Fibroblast of skin of scalp (primary cell): ENCODE measurements around the gene LIN7A.
"Not testable (repeated sequence)": the region's sequence is repeated elsewhere in the genome, so short reads cannot be mapped to it uniquely, and the experiment has no call there.

Source experiments
- DNase-seq: peaks from one replicate; pipeline ENCODE4 v3.0.0-alpha.2; 2013

LIN7A gene

GRCh38 chr12:80807640-80808288 is 130.0 kb downstream of the LIN7A start:
- no peak for DNase-seq

DNA sequence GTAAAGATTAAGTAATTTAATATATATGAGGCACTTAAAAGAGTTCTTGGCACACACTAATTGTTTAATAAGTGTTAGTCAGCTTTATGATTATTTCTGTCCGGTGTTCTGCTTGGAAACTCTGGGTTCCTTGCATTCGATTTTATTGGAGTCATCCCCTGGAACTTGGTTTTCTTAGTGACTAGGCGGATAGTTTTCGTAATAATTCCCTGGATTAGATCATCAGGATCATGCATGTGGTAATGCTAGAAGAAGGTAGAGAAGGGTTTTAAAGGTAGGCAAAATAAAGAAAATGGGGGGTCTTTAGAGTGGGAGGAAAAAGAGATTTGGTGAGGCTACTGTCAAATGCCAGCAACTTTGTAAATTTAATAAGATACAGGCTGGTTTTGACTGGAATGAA is 132.6 kb downstream of the LIN7A start:
- DNase-seq, result no peak

DNA sequence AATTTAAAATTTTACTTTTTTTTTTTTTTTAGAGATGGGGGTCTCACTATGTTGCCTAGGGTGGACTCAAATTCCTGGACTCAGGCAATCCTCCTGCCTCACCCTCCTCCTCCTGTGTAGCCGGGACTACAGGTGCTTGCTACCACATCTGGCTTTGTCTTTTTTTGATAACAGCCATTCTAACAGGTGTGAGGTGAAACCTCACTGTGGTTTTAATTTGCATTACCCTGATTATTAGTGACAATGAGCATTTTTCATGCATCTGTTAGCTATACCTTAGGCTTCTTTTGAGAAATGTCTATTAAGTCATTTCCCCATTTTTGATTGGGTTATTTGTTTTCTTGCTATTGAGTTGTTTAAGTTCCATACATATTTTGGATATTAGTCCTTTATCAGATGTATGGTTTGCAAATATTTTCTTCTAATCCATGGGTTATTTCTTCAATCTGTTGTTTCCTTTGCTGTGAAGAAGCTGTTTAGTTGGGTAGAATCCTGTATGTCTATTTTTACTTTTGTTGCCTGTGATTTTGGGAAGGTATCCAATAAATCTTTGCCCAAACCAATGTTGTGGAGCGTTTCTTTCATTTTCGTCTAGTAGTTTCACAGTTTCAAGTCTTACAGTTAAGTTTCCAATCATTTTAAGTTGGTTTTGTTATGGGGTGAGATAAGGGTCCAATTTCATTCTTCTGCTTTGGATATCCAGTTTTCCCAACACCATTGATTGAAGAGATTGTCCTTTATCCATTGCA is 134.9 kb downstream of the LIN7A start:
- DNase-seq, result no peak

DNA sequence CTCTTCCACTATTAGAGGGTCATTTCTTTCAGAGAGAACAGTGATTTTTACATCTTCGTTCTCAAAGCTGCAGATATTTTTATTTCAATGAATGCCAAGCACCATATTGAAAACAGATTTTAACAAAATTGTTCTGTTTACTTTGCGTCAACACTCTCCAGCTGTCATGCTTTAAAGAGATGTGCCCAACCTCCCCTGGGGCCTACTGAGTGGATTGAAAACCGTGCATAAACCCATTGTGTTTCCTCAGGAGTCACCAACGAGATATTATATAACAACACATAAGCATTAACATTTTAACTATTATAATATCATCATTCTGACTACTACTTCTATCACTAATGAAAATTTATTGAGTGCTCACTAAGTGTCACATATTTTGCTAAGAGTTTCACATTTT is 139.5 kb downstream of the LIN7A start:
- no peak for DNase-seq

DNA sequence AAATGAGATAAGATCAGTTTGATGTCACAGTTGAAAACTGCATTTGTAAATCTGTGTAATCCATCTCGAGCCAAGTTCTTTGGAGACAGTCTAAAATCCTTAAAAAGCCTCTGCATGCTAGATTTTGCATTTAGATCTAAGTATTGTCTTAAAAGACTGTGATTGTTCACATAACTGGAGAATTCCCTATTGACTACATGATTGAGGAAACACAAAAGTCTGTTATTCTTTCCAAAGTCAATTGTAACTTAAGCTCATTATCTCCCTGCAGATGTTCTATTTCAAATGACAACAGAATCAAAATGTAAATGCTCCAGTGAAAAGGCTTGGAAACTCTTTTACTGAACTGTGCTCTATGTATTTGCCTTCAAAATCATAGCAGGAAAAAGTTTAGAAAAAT is 143.2 kb downstream of the LIN7A start:
- no peak for DNase-seq

DNA sequence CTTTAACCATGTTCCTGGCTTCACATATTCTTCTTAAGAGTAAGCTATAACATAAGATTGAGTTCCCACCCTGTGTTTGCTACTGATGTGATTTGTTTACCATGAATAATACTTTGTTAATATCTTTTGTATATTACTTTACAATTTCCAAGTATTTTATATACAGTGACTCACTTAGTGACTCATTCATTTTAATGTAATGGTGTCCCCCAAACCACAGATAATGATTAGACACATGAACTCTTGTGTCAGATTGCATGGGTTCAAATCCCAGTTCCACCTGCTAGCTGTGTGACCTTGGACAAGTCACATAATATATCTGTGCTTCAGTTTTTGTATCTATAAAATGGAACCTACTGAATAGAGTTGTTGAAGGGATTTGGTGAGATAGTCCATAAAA is 144.9 kb downstream of the LIN7A start:
- DNase-seq, result no peak

GRCh38 chr12:80791863-80792262 is 145.9 kb downstream of the LIN7A start:
- DNase-seq, result no peak

DNA sequence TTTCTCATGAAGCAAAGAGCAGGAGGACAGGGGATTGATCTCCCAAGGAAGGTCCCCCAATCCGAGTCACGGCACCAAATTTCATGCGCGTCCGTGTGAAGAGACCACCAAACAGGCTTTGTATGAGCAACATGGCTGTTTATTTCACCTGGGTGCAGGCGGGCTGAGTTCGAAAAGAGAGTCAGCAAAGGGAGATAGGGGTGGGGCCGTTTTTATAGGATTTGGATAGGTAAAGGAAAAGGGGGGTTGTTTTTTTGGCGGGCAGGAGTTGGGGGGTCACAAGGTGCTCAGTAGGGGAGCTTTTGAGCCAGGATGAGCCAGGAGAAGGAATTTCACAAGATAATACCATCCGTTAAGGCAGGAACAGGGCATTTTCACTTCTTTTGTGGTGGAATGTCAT is 149.3 kb downstream of the LIN7A start:
- not testable (repeated sequence) for DNase-seq

DNA sequence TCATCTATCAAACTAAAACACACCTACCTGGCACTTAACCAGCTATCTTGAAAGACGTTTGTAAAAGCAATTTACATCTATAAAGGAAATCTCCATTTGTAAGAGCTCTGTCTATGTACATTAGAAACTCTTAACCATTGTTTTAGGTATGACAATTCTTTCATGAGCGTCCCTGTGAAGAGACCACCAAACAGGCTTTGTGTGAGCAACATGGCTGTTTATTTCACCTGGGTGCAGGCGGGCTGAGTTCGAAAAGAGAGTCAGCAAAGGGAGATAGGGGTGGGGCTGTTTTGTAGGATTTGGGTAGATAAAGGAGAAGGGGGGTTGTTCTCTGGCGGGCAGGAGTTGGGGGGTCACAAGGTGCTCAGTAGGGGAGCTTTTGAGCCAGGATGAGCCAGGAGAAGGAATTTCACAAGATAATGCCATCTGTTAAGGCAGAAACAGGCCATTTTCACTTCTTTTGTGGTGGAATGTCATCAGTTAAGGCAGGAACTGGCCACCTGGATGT is 154.7 kb downstream of the LIN7A start:
- not testable (repeated sequence) for DNase-seq

GRCh38 chr12:80781313-80781712 is 156.4 kb downstream of the LIN7A start:
- DNase-seq, result no peak

DNA sequence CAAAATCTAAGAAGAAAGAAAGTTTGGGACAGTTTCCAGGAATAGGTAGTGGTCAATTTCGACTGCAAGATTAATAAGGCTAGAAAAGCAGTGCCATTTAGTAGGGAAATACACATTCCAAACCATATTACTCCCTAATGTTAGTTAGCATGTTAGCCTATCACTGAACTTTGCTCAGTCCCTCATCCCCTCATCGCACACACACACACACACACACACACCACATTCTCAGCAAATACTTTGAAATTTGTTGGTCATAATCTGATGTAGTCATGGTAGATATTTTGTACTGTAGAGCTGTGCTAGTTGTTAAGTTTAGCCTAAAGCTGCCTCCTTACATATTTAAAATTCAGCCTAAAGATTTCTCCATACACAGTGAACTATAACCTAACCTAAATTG is 157.0 kb downstream of the LIN7A start:
- no peak for DNase-seq

DNA sequence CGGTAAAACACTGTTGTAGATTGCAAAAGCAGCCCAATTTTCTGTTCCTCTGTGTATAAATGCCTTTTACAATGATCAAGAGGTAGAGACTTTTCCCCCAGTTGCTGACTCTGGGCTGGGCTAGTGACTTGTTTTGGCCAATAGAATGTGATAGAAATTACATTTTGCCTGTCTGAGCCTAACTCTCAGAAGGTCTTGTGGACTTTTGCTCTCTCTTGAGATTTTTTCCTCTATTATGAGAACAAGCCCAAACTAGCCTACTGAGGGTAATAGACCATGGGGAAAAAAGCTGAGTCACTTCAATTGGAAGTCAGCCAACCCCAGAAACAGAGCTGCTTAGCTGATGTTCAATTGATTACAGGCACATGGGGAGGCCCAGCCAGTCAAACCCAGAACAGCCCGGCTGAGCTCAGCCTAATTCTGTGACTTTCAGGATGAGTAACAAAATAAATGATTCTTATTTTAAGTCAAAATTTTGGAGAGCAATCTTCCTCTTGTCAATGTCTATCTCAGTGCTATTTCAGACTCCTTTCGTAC is 159.7 kb downstream of the LIN7A start:
- peak; percentile 97 for DNase-seq

DNA sequence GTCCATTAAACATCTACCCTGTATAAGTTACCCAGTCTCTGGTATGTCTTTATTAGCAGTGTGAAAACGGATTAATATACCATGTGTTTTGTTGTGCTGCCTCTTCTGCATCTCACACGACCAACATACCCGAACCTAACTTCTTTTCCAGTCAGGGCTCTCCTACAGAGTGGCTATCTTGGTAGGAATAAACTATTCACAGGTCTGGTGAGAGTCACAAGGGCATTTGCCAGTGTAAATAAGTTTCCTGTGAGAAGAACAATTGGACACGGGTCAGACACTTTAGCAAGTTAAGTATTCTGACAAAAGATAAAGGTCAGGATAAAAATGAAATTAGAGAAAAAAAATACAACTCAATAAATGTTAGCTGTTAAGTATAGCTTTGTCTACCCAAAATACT is 160.1 kb downstream of the LIN7A start:
- no peak for DNase-seq

- DNase-seq, result no peak
Measured at GRCh38 chr12:80776706-80777105, 161.0 kb downstream of the LIN7A start.

DNA sequence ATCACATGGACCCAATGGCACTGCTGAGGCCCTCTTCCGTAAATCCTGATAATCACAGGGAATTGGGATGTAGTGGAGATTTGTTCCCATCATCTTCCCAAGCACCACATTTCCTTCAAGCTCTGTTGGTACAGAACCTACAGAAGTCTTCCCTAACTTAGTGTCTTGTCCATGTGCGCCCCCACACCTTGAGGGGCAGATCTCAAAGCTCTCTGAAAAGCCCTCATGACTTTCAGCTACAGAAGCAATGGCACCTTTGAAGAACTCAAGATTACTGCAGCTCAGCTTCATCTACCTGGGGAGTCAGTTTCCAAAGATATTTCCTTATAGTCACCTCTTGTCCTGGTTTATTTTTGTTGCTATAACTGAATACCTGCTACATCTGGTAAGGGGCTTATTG is 166.8 kb downstream of the LIN7A start:
- DNase-seq, result no peak

DNA sequence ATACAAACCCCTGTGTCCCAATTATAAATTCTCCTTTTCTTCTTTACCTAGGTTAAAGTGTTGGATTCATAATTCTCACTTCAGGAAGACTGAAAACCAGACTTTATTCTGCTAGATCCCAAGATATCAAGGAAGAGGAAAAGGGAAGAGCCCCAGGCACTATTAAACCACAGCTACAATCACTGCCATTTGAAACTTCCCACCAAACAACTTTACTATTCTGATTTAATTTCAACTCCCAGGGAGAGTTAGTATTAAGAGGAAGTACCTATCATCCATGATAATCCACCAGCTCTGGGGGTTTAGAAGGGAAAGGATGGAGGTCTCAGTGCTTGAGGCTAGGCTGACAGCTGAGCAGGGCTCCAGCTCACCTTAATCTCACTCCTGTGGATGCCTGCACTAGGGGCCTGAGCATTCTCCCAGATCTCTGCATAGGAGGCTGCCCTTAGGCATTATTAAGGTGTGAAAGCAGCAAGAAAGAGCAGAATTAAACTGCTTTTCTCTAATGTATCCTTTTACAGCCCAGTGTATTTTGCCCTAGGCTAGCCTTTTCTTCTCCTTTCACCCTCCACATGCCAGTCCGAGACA is 168.1 kb downstream of the LIN7A start:
- no peak for DNase-seq

DNA sequence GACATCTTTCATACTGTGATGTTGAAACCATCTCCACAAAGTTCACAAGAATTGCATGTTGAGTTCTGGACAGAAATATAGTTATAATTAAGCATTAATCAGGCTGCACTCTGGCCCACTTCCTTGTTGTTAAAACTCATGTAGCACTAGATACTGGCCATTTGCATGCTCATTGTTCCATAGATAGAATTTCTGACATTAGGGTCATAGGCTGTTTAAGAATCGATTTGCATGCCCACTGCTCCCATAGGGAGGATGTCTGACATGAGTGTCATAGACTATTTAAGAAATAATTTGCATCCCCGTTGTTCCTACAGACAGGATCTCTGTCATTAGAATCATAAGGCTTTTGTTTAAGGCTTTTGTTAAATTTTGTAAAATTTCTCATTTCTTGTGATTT is 170.8 kb downstream of the LIN7A start:
- no peak for DNase-seq

DNA sequence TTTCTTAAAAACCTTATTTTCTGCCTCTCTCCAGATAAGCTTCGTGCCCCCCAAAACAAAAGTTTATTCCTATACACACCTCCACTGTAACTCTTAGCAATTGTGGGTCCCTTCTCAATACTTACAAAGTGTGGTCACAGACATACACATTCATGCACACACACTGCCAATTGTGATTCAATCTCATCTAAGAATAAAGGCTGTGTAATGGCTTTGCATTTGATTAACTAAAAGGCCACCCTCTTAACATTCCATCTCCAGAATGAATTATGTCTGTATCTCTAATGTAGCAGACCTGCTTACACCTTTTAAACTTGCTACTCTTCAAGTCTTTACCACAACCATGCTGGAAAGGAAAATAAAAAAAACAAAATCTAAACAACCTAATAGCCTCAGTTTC is 171.5 kb downstream of the LIN7A start:
- no peak for DNase-seq

DNA sequence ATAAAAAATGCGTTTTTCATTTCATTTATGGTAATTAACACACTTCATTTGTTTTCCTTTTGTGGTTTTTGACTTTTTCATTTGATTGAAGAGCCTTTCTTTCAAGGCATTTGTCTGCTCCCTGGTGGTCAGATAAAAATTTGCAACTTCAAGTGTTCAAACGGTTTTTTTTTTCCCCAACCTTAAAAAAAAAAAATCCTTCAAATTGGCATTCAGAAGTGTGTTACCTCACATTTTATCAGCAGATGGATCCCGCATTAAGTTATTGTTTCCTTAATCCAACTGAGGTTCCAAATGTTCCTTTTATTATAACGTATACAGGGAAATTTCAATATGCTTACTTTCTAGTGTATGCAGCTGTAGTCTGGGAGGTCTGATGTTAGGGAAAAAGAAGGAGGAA is 173.9 kb downstream of the LIN7A start:
- peak; percentile 60 for DNase-seq

GRCh38 chr12:80761838-80762237 is 175.9 kb downstream of the LIN7A start:
- DNase-seq, result no peak

GRCh38 chr12:80756875-80757274 is 180.9 kb downstream of the LIN7A start:
- DNase-seq, result peak; percentile 26

- no peak for DNase-seq
Measured at GRCh38 chr12:80754274-80754673, 183.5 kb downstream of the LIN7A start.

- peak; percentile 22 for DNase-seq
Measured at GRCh38 chr12:80752464-80752863, 185.3 kb downstream of the LIN7A start.

- DNase-seq, result no peak
Measured at GRCh38 chr12:80749456-80749855, 188.3 kb downstream of the LIN7A start.
